HCT116 (cell line): ENCODE data around the gene HK2.

Source experiments
- EZH2 ChIP-seq: fragments of 200-600 bp; sonication (generic); IDR thresholded peaks from 2 replicates; pipeline ENCODE4 v1.6.1; 2017; ENCODE audit warnings: antibody characterized with exemption, mixed run types
- EZH2phosphoT487 ChIP-seq: fragments of 200-600 bp; IDR thresholded peaks from 2 replicates; pipeline ENCODE4 v1.6.1; 2018; ENCODE audit warnings: antibody characterized with exemption, borderline replicate concordance
- JUND ChIP-seq: IDR thresholded peaks from 2 replicates; pipeline ENCODE4 v1.6.1; 2012
- TF ChIP-seq, protein P1 (sequence below), 3 experiments: fragments of 200-600 bp in 1 of 3; sonication (generic) in 1 of 3; IDR thresholded peaks in 2 of 3; conservative IDR thresholded peaks in 1 of 3; 2 replicates each; pipeline ENCODE4 v1.5.1; 2012 to 2017; ENCODE audit warnings: low read depth in 2 of 3, low read length in 2 of 3, antibody characterized with exemption in 1 of 3, borderline replicate concordance in 1 of 3, control low read depth in 1 of 3, mild to moderate bottlenecking in 1 of 3, mixed read lengths in 1 of 3, mixed run types in 1 of 3, moderate library complexity in 1 of 3; ENCODE audit not compliant: insufficient read depth in 1 of 3

GRCh38 chr2:74930811-74931486 lies 97.0 kb downstream of the HK2 start:
- TF ChIP-seq, protein P1, sequence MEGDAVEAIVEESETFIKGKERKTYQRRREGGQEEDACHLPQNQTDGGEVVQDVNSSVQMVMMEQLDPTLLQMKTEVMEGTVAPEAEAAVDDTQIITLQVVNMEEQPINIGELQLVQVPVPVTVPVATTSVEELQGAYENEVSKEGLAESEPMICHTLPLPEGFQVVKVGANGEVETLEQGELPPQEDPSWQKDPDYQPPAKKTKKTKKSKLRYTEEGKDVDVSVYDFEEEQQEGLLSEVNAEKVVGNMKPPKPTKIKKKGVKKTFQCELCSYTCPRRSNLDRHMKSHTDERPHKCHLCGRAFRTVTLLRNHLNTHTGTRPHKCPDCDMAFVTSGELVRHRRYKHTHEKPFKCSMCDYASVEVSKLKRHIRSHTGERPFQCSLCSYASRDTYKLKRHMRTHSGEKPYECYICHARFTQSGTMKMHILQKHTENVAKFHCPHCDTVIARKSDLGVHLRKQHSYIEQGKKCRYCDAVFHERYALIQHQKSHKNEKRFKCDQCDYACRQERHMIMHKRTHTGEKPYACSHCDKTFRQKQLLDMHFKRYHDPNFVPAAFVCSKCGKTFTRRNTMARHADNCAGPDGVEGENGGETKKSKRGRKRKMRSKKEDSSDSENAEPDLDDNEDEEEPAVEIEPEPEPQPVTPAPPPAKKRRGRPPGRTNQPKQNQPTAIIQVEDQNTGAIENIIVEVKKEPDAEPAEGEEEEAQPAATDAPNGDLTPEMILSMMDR (IDR thresholded peaks at IDR 0.05 in 2 of 3, conservative IDR thresholded peaks at IDR 0.05 in 1 of 3; ENCODE audit: borderline replicate concordance in 1 of 3, insufficient read depth in 1 of 3, low read depth in 2 of 3, low read length in 2 of 3) = no peak
- TF ChIP-seq EZH2phosphoT487 = no peak
- TF ChIP-seq EZH2 = no peak
- no peak for TF ChIP-seq JUND
